ENCODE data around the gene GPR62. TPM values are rescaled to one million over a fixed set of nuclear protein-coding genes. Genes with fewer than 3 reads are reported as not detected.

Gene GPR62
- total and polyA plus RNA-seq, 9 of the 15 experiments (the other 6 are each of a cell fraction or from before 2014, with no cell fraction given): not detected

GRCh38 chr3:51974277-51974962 lies 19.2 kb downstream of the GPR62 start (continued):
- TF ChIP-seq REST (IDR thresholded peaks at IDR 0.05; ENCODE audit: borderline replicate concordance): no peak
- TF ChIP-seq REST (CRISPR knock-in tag; IDR thresholded peaks at IDR 0.05; ENCODE audit: low read depth): no peak
- TF ChIP-seq BCL6 (CRISPR knock-in tag; IDR thresholded peaks at IDR 0.05): no peak
- TF ChIP-seq SPI1 (IDR thresholded peaks at IDR 0.05; ENCODE audit: borderline replicate concordance, low read depth, low read length): no peak
- TF ChIP-seq ZNF282 (CRISPR knock-in tag; IDR thresholded peaks at IDR 0.05): no peak
- TF ChIP-seq, protein P1, sequence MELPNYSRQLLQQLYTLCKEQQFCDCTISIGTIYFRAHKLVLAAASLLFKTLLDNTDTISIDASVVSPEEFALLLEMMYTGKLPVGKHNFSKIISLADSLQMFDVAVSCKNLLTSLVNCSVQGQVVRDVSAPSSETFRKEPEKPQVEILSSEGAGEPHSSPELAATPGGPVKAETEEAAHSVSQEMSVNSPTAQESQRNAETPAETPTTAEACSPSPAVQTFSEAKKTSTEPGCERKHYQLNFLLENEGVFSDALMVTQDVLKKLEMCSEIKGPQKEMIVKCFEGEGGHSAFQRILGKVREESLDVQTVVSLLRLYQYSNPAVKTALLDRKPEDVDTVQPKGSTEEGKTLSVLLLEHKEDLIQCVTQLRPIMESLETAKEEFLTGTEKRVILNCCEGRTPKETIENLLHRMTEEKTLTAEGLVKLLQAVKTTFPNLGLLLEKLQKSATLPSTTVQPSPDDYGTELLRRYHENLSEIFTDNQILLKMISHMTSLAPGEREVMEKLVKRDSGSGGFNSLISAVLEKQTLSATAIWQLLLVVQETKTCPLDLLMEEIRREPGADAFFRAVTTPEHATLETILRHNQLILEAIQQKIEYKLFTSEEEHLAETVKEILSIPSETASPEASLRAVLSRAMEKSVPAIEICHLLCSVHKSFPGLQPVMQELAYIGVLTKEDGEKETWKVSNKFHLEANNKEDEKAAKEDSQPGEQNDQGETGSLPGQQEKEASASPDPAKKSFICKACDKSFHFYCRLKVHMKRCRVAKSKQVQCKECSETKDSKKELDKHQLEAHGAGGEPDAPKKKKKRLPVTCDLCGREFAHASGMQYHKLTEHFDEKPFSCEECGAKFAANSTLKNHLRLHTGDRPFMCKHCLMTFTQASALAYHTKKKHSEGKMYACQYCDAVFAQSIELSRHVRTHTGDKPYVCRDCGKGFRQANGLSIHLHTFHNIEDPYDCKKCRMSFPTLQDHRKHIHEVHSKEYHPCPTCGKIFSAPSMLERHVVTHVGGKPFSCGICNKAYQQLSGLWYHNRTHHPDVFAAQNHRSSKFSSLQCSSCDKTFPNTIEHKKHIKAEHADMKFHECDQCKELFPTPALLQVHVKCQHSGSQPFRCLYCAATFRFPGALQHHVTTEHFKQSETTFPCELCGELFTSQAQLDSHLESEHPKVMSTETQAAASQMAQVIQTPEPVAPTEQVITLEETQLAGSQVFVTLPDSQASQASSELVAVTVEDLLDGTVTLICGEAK (IDR thresholded peaks at IDR 0.05): peak; percentile 49; the same call in 1 of the 2 replicates
- TF ChIP-seq, protein P1 (CRISPR knock-in tag; IDR thresholded peaks at IDR 0.05): no peak
- TF ChIP-seq THAP7 (CRISPR knock-in tag; IDR thresholded peaks at IDR 0.05): no peak
- 0 out of 2 replicates have a peak, but pooled peaks have one; percentile 20 for TF ChIP-seq ZNF311 (CRISPR knock-in tag; IDR thresholded peaks at IDR 0.05)
- TF ChIP-seq EZH2 (IDR thresholded peaks at IDR 0.05; ENCODE audit: borderline replicate concordance, low read depth, low read length): no peak
- no peak for TF ChIP-seq RB1 (IDR thresholded peaks at IDR 0.05; ENCODE audit: low read depth)

Data from K562 (cell line).